Upper lobe of left lung (tissue), 6 donors: ENCODE results near the gene AP3S2. TPM values are rescaled to one million over a fixed set of nuclear protein-coding genes. Genes with fewer than 3 reads are reported as not detected.
A peak's percentile ranks its signal among the peaks of the same experiment; 100 is the strongest.

Experiments used
- ATAC-seq, 2 donors: fragments of 200-7000 bp; cut with Tn5 transposase; one replicate each; pipeline ENCODE4 v1.9.1; 2022; ENCODE audit warnings: mild to moderate bottlenecking in 2 of 2, moderate library complexity in 2 of 2; ENCODE audit not compliant: low FRiP score in 2 of 2
- DNase-seq, 2 donors: peaks; one replicate each; pipeline ENCODE4 v3.0.0-alpha.2; 2019 to 2020
- H3K27ac ChIP-seq, 4 donors: fragments of 200-600 bp; sonication (generic); one replicate each; pipeline ENCODE4 v1.5.1; 2016 to 2019
- H3K27me3 ChIP-seq, 4 donors: fragments of 200-600 bp; sonication (generic); one replicate each; pipeline ENCODE4 v1.5.1; 2017 to 2019
- H3K36me3 ChIP-seq, 4 donors: fragments of 200-600 bp; sonication (generic); one replicate each; pipeline ENCODE4 v1.5.1; 2016 to 2019
- H3K4me1 ChIP-seq, 4 donors: fragments of 200-600 bp; sonication (generic); one replicate each; pipeline ENCODE4 v1.5.1; 2018 to 2019
- H3K4me3 ChIP-seq, 4 donors: fragments of 200-600 bp; sonication (generic); one replicate each; pipeline ENCODE4 v1.5.1; 2017 to 2019; ENCODE audit warnings: mild to moderate bottlenecking in 2 of 4, moderate library complexity in 1 of 4
- H3K9me3 ChIP-seq, 4 donors: fragments of 200-600 bp; sonication (generic); one replicate each; pipeline ENCODE4 v1.5.1; 2018 to 2019
- EP300 ChIP-seq, 4 donors: sonication (generic); formaldehyde crosslinking; IDR thresholded peaks; one replicate each; pipeline ENCODE4 v1.5.1; 2017; ENCODE audit warnings: antibody characterized with exemption in 4 of 4, control low read depth in 2 of 4
- POLR2A ChIP-seq, 4 donors: fragments of 450-650 bp; IDR thresholded peaks; one replicate each; pipeline ENCODE4 v1.5.1; 2016 to 2017; ENCODE audit warnings: antibody characterized with exemption in 4 of 4, mild to moderate bottlenecking in 2 of 4
- POLR2AphosphoS5 ChIP-seq, 2 donors: sonication (generic); formaldehyde crosslinking; IDR thresholded peaks; one replicate each; pipeline ENCODE4 v1.5.1; 2017; ENCODE audit warnings: antibody characterized with exemption in 2 of 2
- WGBS, 2 donors: methylation state at CpG; one replicate each; pipeline ENCODE4 v1.1.5; 2017 to 2018; 5-methylcytosine and 5-hydroxymethylcytosine counted together
- total RNA-seq, 6 donors: library from RNA; depleted of rRNA in 4 of 6; stranded (reverse); fragments of >200 nt in 4 of 6; gene quantifications; one replicate each; pipeline versions ENCODE4 v1.1.0 to v1.2.1, GENCODE V29; 2016 to 2021
- TF ChIP-seq, protein P1 (sequence below), 6 experiments: fragments of 450-650 bp in 4 of 6; fragments of 200-600 bp in 2 of 6; sonication (generic) in 2 of 6; IDR thresholded peaks; one replicate each; pipeline ENCODE4 v1.5.1; 2016 to 2019; ENCODE audit warnings: antibody characterized with exemption in 6 of 6
- donor health status: DM: no; HTN: no; CAD: no; lungs with moderate emphysema.
- donor health status: DM: no; HTN: yes; CAD: no; lungs with severe emphysema.

Gene AP3S2
- total RNA-seq, 6 donors from 2014 or later = 19.6 to 46.1 (median 28.9) TPM

DNA sequence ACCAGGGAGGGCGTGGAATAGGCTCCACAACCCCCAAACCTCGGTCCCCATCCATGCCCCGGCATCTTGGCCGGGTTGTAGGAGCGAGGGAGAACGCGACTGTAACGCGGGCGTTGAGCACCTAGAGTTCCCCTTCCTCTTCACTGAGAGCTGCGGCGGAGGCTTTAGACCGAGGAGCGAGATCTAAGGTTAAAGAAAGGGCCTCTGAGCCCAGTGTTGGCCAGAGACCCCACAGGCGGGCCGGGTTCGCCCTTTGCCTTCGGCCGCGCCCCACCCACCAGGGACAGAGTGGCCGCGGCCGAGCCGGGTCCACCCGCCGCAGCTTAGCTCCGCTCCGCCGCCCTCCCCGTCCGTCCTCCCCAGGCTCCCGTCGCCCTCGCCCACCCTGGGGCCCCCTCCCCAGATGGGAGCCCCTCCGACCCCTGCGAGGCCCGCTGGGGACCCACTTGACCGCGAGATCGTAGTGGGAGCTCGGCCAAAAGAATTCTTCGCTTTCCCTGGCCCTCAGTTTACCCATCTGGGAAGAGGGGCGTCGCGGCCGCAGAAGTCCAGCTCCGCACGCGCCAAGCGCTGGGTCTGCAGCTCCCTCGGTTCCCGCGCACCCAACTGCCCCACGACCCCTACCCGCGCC, 79.6 kb downstream of the AP3S2 start:
- H3K4me1 ChIP-seq = peaks cover 5 to 21% (median 17%) of the 10 kb centered on the region in 4 donors
- no peaks in the 10 kb centered on the region for H3K9me3 ChIP-seq
- H3K4me3 ChIP-seq = peak overlapping the region; percentile 0 to 60 (median 50)
- peak; percentile 48 to 82 for DNase-seq
- WGBS, 2 donors = 20% methylated on average over 45 of the region's 56 CpGs; no CpG with 5 or more reads in 1 of the 2 donors
- peak; percentile 16 to 70 for ATAC-seq
- H3K36me3 ChIP-seq = no peaks in the 10 kb centered on the region
- H3K27ac ChIP-seq = peak overlapping the region; percentile 59 to 89 (median 82)
- TF ChIP-seq EP300 (IDR thresholded peaks at IDR 0.05) (no peak), POLR2AphosphoS5 (IDR thresholded peaks at IDR 0.05) (peak in 1 of 2 donors; percentile 1), POLR2A (IDR thresholded peaks at IDR 0.05) (no peak)
- TF ChIP-seq, protein P1, sequence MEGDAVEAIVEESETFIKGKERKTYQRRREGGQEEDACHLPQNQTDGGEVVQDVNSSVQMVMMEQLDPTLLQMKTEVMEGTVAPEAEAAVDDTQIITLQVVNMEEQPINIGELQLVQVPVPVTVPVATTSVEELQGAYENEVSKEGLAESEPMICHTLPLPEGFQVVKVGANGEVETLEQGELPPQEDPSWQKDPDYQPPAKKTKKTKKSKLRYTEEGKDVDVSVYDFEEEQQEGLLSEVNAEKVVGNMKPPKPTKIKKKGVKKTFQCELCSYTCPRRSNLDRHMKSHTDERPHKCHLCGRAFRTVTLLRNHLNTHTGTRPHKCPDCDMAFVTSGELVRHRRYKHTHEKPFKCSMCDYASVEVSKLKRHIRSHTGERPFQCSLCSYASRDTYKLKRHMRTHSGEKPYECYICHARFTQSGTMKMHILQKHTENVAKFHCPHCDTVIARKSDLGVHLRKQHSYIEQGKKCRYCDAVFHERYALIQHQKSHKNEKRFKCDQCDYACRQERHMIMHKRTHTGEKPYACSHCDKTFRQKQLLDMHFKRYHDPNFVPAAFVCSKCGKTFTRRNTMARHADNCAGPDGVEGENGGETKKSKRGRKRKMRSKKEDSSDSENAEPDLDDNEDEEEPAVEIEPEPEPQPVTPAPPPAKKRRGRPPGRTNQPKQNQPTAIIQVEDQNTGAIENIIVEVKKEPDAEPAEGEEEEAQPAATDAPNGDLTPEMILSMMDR (IDR thresholded peaks at IDR 0.05) = no peak
- peaks cover 0 to 12% (median 9%) of the 10 kb centered on the region in 4 donors for H3K27me3 ChIP-seq

DNA sequence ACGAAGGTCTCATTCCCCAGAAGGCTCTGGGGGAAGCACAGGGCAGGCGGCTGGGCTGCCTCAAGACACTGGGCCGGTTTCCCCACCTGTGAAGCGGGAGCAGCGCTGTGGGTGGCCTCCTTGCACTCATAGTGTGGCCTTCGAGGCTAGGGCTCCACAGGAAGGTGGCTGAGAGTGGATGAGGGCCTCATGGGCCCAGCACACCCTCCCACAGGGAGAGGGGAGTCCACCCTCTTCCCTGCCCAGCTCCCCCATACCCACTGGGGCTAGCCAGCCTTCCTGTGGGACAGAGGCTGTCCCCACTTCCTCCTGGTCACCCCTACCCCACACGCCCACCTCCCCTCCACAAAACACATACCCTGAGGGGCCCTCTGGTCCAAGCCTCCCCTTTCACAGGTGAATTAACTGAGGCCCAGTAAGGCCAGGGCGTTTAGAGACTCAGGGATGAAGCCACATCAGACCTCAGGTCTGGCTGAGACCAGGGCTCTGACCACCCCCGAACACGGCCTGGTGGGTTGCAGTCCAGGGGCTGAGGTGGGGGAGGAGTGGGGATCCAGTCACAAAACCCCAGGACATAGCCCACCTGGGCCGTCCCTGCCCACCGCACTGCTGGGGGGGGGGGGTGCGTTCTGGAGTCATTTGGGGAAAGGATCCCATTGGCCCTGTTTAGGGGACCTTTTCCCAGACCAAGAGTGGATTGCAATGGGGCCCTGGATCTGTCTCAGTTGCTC, 80.2 kb downstream of the AP3S2 start:
- TF ChIP-seq EP300 (IDR thresholded peaks at IDR 0.05) (no peak), POLR2A (IDR thresholded peaks at IDR 0.05) (no peak), POLR2AphosphoS5 (IDR thresholded peaks at IDR 0.05) (no peak)
- TF ChIP-seq, protein P1 (IDR thresholded peaks at IDR 0.05) = no peak
- Histone ChIP-seq H3K27ac (peak overlapping the region; percentile 59 to 89 (median 82)), H3K36me3 (no peaks in the 10 kb centered on the region), H3K9me3 (no peaks in the 10 kb centered on the region), H3K4me1 (peaks cover 5 to 21% (median 17%) of the 10 kb centered on the region in 4 donors), H3K4me3 (peak overlapping the region in 3 of 4 donors; percentile 49 to 60 (median 51)), H3K27me3 (peaks cover 0 to 12% (median 9%) of the 10 kb centered on the region in 4 donors)
- WGBS, 2 donors = 81 to 88% methylated on average over 5 to 13 of the region's 13 CpGs
- ATAC-seq (peak in 1 of 2 donors; percentile 15), DNase-seq (no peak)

DNA sequence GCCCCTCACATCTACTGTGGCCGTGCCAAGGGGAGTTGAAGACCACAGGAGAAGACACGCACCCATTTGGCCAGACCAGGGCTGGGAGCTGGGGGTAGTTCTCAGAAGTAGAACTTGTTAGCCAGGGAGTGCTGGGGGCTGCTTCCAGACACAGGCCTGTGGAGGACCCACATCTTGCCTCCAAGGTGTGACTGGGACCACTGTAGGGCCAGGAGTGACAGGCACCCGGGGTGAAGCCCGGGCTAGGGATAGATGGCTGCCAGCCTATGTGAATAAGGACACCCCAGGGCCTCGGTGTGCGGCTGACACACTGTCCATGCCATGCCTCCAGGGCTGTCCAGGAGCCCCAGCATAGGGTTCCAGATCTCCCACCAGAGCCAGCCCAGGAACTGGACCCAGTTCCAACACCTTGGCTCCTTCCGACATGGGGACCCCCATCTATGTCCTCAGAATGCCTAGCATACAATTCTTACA, 80.9 kb downstream of the AP3S2 start:
- WGBS, 2 donors = 83 to 94% methylated on average over 2 to 7 of the region's 7 CpGs
- DNase-seq (no peak), ATAC-seq (peak in 1 of 2 donors; percentile 6)
- no peaks in the 10 kb centered on the region for H3K36me3 ChIP-seq
- H3K4me3 ChIP-seq = peak overlapping the region in 2 of 4 donors; percentile 49 to 60
- peaks cover 5 to 21% (median 17%) of the 10 kb centered on the region in 4 donors for H3K4me1 ChIP-seq
- TF ChIP-seq, protein P1 (IDR thresholded peaks at IDR 0.05) = no peak
- no peak for TF ChIP-seq POLR2A (IDR thresholded peaks at IDR 0.05)
- TF ChIP-seq POLR2AphosphoS5 (IDR thresholded peaks at IDR 0.05) = no peak
- TF ChIP-seq EP300 (IDR thresholded peaks at IDR 0.05) = no peak
- peaks cover 0 to 12% (median 9%) of the 10 kb centered on the region in 4 donors for H3K27me3 ChIP-seq
- peak overlapping the region in 3 of 4 donors; percentile 22 to 89 (median 83) for H3K27ac ChIP-seq
- H3K9me3 ChIP-seq = no peaks in the 10 kb centered on the region

DNA sequence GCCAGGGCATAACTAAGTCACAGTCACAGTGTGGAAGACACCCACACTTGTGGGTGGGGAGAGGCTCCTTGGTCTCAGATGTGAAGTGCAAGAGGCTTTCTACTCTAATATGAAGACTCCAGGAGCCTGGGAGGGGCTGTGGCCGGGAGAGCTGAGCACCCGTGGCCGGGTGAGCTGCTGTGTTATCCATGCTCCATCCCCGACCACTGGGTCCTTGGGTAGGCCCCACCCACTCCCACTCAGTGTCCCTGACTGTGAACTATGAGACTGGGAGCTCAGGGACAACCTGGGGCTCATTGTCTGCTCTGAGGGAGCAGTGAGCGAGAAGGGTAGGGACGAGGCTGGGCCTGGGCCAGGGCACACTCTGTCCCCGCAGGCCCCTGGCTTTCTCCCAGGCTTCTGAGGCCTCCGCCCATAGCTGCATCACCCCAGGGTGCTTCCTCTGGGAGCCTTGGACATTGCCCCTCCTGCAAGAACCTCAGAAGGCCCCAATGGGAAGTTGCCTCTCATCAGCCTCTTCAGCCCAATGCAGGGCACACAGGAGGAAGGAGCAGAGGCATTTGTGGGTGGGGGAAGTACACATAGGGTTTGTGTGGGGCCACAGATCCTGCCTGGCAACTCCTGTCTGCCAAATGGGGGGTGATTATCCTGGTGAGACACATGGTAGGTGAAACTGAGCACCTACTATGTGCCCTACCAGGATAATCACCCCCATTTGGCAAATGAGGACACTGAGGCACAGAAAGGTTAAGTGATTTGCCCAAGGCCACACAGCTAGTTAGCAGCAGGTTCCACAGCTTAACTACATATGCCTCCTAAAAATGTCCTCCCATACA, 81.6 kb downstream of the AP3S2 start:
- Histone ChIP-seq H3K27ac (peak overlapping the region; percentile 19 to 89 (median 52)), H3K4me3 (peak overlapping the region in 1 of 4 donors; percentile 60), H3K27me3 (peaks cover 0 to 12% (median 9%) of the 10 kb centered on the region in 4 donors), H3K36me3 (no peaks in the 10 kb centered on the region), H3K4me1 (peaks cover 5 to 21% (median 17%) of the 10 kb centered on the region in 4 donors), H3K9me3 (no peaks in the 10 kb centered on the region)
- ATAC-seq (peak; percentile 28 to 67), DNase-seq (peak in 1 of 2 donors; percentile 82)
- no peak for TF ChIP-seq EP300 (IDR thresholded peaks at IDR 0.05)
- TF ChIP-seq, protein P1 (IDR thresholded peaks at IDR 0.05) = no peak
- peak in 1 of 4 donors; percentile 65 for TF ChIP-seq POLR2A (IDR thresholded peaks at IDR 0.05)
- TF ChIP-seq POLR2AphosphoS5 (IDR thresholded peaks at IDR 0.05) = peak in 1 of 2 donors; percentile 31
- 63 to 93% methylated on average over 5 to 8 of the region's 8 CpGs for WGBS, 2 donors
